A549 (cell line): ENCODE measurements around the gene NHLRC2. TPM values are rescaled to one million over a fixed set of nuclear protein-coding genes. Genes with fewer than 3 reads are reported as not detected.

ENCODE experiments used
- ATAC-seq, 2 experiments: fragments of 200-7000 bp in 1 of 2; fragments of >200 bp in 1 of 2; cut with Nextera tagmentation in 1 of 2; cut with Tn5 transposase in 1 of 2; 3 replicates each; pipeline versions ENCODE4 v1.8.0 to v1.9.1; 2018 to 2020; ENCODE audit warnings: mild to moderate bottlenecking in 1 of 2, moderate library complexity in 1 of 2
- CTCF ChIA-PET: fragments of 300-600 bp; sonication (Branson Sonifier 250); formaldehyde crosslinking; extraction: SDS; loops from one replicate; lab custom pipeline; 2021; ENCODE audit warnings: antibody characterized with exemption, inconsistent platforms; lab: Yijun Ruan, JAX
- POLR2A ChIA-PET: fragments of 350-600 bp; formaldehyde crosslinking; extraction: SDS; loops from one replicate; lab custom pipeline; 2021; ENCODE audit warnings: antibody characterized with exemption, inconsistent platforms; lab: Yijun Ruan, JAX
- DNase-seq, 2 experiments: peaks; one replicate each; pipeline versions ENCODE4 v3.0.0 to v3.0.0-alpha.2; 2011 to 2016; ENCODE audit warnings: low read depth in 1 of 2, low spot score in 1 of 2
- FAIRE-seq: peaks from 2 replicates; lab custom pipeline; 2011; peaks lifted over from hg19 to GRCh38; lab: Jason Lieb, UNC
- H3K27ac ChIP-seq, 2 experiments: fragments of >200 bp; sonication (Bioruptor Twin); formaldehyde crosslinking; 3 replicates each; pipeline ENCODE4 v1.5.1; 2016 to 2017
- H3K4me1 ChIP-seq: fragments of >200 bp; sonication (Bioruptor Twin); formaldehyde crosslinking; 3 replicates; pipeline ENCODE4 v1.6.1; 2016
- H3K4me2 ChIP-seq: fragments of >200 bp; sonication (Bioruptor Twin); formaldehyde crosslinking; 3 replicates; pipeline ENCODE4 v1.6.1; 2016
- H3K4me3 ChIP-seq: fragments of >200 bp; sonication (Bioruptor Twin); formaldehyde crosslinking; 3 replicates; pipeline ENCODE4 v1.5.1; 2016
- H3K9me3 ChIP-seq: fragments of >200 bp; sonication (Bioruptor Twin); formaldehyde crosslinking; 3 replicates; pipeline ENCODE4 v1.6.1; 2016
- ATOH8 ChIP-seq: fragments of 250-450 bp; sonication (Bioruptor Pico); IDR thresholded peaks from 2 replicates; pipeline ENCODE4 v1.5.0; 2020; ENCODE audit warnings: low read depth, mild to moderate bottlenecking, moderate library complexity
- CBX8 ChIP-seq: fragments of 200-600 bp; sonication (generic); IDR thresholded peaks from 2 replicates; pipeline ENCODE4 v1.6.1; 2016
- CHD4 ChIP-seq: fragments of 200-600 bp; sonication (generic); IDR thresholded peaks from 2 replicates; pipeline ENCODE4 v1.6.1; 2016; ENCODE audit warnings: antibody characterized with exemption, mild to moderate bottlenecking, borderline replicate concordance
- E2F6 ChIP-seq: IDR thresholded peaks from 2 replicates; pipeline ENCODE4 v1.6.1; 2012; ENCODE audit warnings: low read depth, borderline replicate concordance
- EP300 ChIP-seq, 2 experiments: fragments of >200 bp; sonication (Bioruptor Twin); formaldehyde crosslinking; IDR thresholded peaks; 2 replicates in 1 of 2; 3 replicates in 1 of 2; pipeline ENCODE4 v1.6.1; 2016 to 2017
- GATA3 ChIP-seq: IDR thresholded peaks from 2 replicates; pipeline ENCODE4 v1.6.1; 2012; ENCODE audit warnings: borderline replicate concordance
- HDAC2 ChIP-seq: fragments of 200-600 bp; sonication (generic); IDR thresholded peaks from 2 replicates; pipeline ENCODE4 v1.6.1; 2016
- HEYL ChIP-seq: fragments of 250-450 bp; sonication (Bioruptor Pico); IDR thresholded peaks from 2 replicates; pipeline ENCODE4 v1.8.0; 2021; ENCODE audit warnings: mild to moderate bottlenecking, moderate library complexity
- KDM1A ChIP-seq: fragments of 200-600 bp; sonication (generic); IDR thresholded peaks from 2 replicates; pipeline ENCODE4 v1.6.1; 2016; ENCODE audit warnings: low read depth, mild to moderate bottlenecking
- KDM5A ChIP-seq: fragments of 200-600 bp; sonication (generic); IDR thresholded peaks from 2 replicates; pipeline ENCODE4 v1.6.1; 2016; ENCODE audit warnings: antibody characterized with exemption, mild to moderate bottlenecking
- MAFK ChIP-seq: fragments of 450-650 bp; IDR thresholded peaks from 2 replicates; pipeline ENCODE4 v1.6.1; 2014; ENCODE audit not compliant: partially characterized antibody
- MAZ ChIP-seq: fragments of 150-350 bp; IDR thresholded peaks from 2 replicates; pipeline ENCODE4 v1.6.1; 2014; ENCODE audit warnings: antibody characterized with exemption, low read depth, low read length, borderline replicate concordance
- NPAS2 ChIP-seq: fragments of 250-450 bp; sonication (Bioruptor Pico); IDR thresholded peaks from 2 replicates; pipeline ENCODE4 v1.8.0; 2022; ENCODE audit warnings: mild to moderate bottlenecking, moderate library complexity, borderline replicate concordance
- POLR2A ChIP-seq: IDR thresholded peaks from 2 replicates; pipeline ENCODE4 v1.6.1; 2012; ENCODE audit warnings: mild to moderate bottlenecking, low read length
- RAD21 ChIP-seq, 2 experiments: fragments of >200 bp in 1 of 2; sonication (Bioruptor Twin) in 1 of 2; formaldehyde crosslinking in 1 of 2; IDR thresholded peaks in 1 of 2; conservative IDR thresholded peaks in 1 of 2; 2 replicates in 1 of 2; 3 replicates in 1 of 2; pipeline ENCODE4 v1.6.1; 2012 to 2018; ENCODE audit warnings: inconsistent platforms in 1 of 2
- RFX5 ChIP-seq: fragments of 450-650 bp; IDR thresholded peaks from 2 replicates; pipeline ENCODE4 v1.7.1; 2014; ENCODE audit warnings: antibody characterized with exemption, mild to moderate bottlenecking, moderate library complexity
- TFCP2L1 ChIP-seq: fragments of 250-450 bp; sonication (Bioruptor Pico); IDR thresholded peaks from 2 replicates; pipeline ENCODE4 v1.5.0; 2021; ENCODE audit warnings: mild to moderate bottlenecking
- TP53 ChIP-seq: fragments of 250-450 bp; sonication (Bioruptor Pico); IDR thresholded peaks from 2 replicates; pipeline ENCODE4 v1.5.0; 2021; ENCODE audit warnings: mild to moderate bottlenecking, moderate library complexity
- WGBS: methylation state at CpG from one replicate; pipeline ENCODE4 v1.1.6; 2017; ENCODE audit errors: missing lambda C conversion rate; 5-methylcytosine and 5-hydroxymethylcytosine counted together
- polyA plus RNA-seq, 4 experiments: library from polyadenylated mRNA; depleted of rRNA in 3 of 4; stranded (reverse); fragments of >200 nt; fragmentation: RNase III in 1 of 4; extraction: RNeasy Plus Mini Kit Qiagen cat#74134 plus additional on column Dnase treatment in 1 of 4; gene quantifications; 2 replicates in 3 of 4; 3 replicates in 1 of 4; pipeline ENCODE4 v1.2.3, GENCODE V29; 2011 to 2017
- TF ChIP-seq, protein P1 (sequence below): IDR thresholded peaks from 2 replicates; pipeline ENCODE4 v1.6.1; 2012
- TF ChIP-seq, protein P2 (sequence below): fragments of >200 bp; sonication (Bioruptor Twin); formaldehyde crosslinking; IDR thresholded peaks from 3 replicates; pipeline ENCODE4 v1.5.1; 2016

Gene NHLRC2
- polyA plus RNA-seq, 2 of the 4 experiments (the other 2 are of a cell fraction): 4.9 to 17.3 TPM

DNA sequence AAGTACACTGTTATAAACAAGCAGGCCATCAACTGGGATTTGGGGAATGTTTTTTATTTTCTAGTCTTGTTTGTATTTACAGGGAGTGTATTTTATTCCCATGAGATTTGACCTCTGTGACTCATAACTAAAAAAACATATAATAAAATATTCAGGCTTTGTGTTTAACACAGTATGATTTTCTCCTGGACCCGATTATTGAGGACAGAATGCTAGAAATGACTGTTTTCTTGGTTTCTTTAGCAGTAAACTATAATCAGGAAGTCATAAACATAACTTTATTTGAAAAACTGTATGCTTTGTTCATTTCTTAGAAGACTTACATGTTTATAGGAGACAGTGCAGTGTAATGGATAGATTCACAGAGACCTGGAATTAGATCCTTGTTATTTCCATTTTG lies 2.1 kb downstream of the NHLRC2 start (continued):
- TF ChIP-seq RAD21 (conservative IDR thresholded peaks at IDR 0.05 in 1 of 2, IDR thresholded peaks at IDR 0.05 in 1 of 2): no peak
- TF ChIP-seq GATA3: no peak
- no peak for TF ChIP-seq NPAS2 (CRISPR knock-in tag)
- no peak for TF ChIP-seq TP53 (CRISPR knock-in tag)
- TF ChIP-seq CBX8: no peak
- TF ChIP-seq POLR2A: no peak
- no peak for TF ChIP-seq HDAC2
- TF ChIP-seq TFCP2L1 (CRISPR knock-in tag): no peak
- TF ChIP-seq, all 56 proteins: peak for 0

DNA sequence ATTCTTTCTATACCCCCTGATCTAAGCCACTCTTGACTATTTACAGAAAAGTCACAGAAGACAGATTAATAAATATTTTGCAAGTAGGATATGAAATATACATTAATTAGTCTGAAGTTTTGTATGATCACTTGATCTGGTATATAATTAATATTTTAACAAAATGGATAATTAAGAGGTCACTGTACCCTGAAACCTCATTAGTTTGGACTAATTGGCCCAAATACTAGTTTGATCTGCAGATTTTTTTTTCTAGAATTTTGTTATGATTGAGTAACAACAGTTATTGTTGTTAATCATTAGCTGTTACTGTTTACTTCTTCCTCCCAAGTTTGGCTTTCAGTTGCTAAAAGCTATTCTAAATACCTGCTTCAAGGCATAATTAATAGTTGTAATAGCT lies 2.7 kb downstream of the NHLRC2 start:
- DNase-seq: no peak
- Histone ChIP-seq H3K4me3 (peak overlapping the region; percentile 68; the same call in 2 of the 3 replicates), H3K4me2 (peak overlapping the region; percentile 96), H3K4me1 (peaks cover 38% of the 10 kb centered on the region), H3K27ac (no peak overlapping the region), H3K9me3 (no peaks in the 10 kb centered on the region)
- POLR2A ChIA-PET: no interaction called here
- CTCF ChIA-PET: interaction anchor here (1.2 kb wide), 1 partner anchor 11 kb away, joined by 4 read pairs; no protein-coding TSS in a partner anchor
- TF ChIP-seq KDM5A: no peak
- TF ChIP-seq KDM1A: no peak
- TF ChIP-seq TFCP2L1 (CRISPR knock-in tag): no peak
- TF ChIP-seq, protein P1, sequence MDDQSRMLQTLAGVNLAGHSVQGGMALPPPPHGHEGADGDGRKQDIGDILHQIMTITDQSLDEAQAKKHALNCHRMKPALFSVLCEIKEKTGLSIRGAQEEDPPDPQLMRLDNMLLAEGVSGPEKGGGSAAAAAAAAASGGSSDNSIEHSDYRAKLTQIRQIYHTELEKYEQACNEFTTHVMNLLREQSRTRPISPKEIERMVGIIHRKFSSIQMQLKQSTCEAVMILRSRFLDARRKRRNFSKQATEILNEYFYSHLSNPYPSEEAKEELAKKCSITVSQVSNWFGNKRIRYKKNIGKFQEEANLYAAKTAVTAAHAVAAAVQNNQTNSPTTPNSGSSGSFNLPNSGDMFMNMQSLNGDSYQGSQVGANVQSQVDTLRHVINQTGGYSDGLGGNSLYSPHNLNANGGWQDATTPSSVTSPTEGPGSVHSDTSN: no peak
- no peak for TF ChIP-seq RFX5
- no peak for FAIRE-seq
- no peak for ATAC-seq

DNA sequence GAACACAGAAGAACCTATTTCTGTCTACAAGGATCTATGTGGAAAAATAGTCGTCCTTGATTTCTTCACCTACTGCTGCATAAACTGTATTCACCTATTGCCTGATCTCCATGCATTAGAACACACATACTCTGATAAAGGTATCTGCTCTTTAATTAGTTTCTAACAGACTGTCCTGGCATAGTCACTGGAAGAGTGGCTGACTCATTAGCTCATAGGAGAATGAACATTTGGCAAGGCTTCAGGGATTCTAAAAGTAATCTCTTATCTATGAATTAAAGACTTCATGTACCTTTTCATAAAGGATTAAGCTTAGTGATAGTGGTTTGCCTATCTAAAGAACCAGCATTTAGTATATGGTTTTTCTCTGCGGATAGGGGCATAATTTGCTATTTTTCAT lies 4.1 kb downstream of the NHLRC2 start:
- CTCF ChIA-PET: interaction anchor here (1.2 to 1.7 kb wide), 3 partner anchors 9 to 59 kb away, joined by 3 to 4 read pairs (median 4); no protein-coding TSS in a partner anchor
- POLR2A ChIA-PET: no interaction called here
- no peak overlapping the region for H3K27ac ChIP-seq
- ATAC-seq (no peak), DNase-seq (no peak)
- H3K4me3 ChIP-seq: no peak overlapping the region
- 85% methylated on average over 2 of the region's 2 CpGs for WGBS
- no peaks in the 10 kb centered on the region for H3K9me3 ChIP-seq
- TF ChIP-seq ATOH8 (CRISPR knock-in tag): no peak
- no peak for TF ChIP-seq E2F6
- TF ChIP-seq MAFK: no peak
- TF ChIP-seq CBX8: no peak
- TF ChIP-seq EP300 (IDR thresholded peaks at IDR 0.05): no peak
- TF ChIP-seq, all 56 proteins: peak for 0
- Histone ChIP-seq H3K4me2 (no peak overlapping the region; the same call in 2 of the 3 replicates), H3K4me1 (peaks cover 24% of the 10 kb centered on the region)
- no peak for FAIRE-seq

- Histone ChIP-seq H3K4me3 (no peak overlapping the region), H3K4me2 (no peak overlapping the region), H3K9me3 (no peaks in the 10 kb centered on the region), H3K27ac (no peak overlapping the region), H3K4me1 (peaks cover 24% of the 10 kb centered on the region)
- POLR2A ChIA-PET: no interaction called here
- TF ChIP-seq TP53 (CRISPR knock-in tag): no peak
- no peak for TF ChIP-seq HEYL
- TF ChIP-seq MAZ: no peak
- no peak for TF ChIP-seq HDAC2
- no peak for TF ChIP-seq CHD4
- no peak for TF ChIP-seq RFX5
- TF ChIP-seq, protein P2, sequence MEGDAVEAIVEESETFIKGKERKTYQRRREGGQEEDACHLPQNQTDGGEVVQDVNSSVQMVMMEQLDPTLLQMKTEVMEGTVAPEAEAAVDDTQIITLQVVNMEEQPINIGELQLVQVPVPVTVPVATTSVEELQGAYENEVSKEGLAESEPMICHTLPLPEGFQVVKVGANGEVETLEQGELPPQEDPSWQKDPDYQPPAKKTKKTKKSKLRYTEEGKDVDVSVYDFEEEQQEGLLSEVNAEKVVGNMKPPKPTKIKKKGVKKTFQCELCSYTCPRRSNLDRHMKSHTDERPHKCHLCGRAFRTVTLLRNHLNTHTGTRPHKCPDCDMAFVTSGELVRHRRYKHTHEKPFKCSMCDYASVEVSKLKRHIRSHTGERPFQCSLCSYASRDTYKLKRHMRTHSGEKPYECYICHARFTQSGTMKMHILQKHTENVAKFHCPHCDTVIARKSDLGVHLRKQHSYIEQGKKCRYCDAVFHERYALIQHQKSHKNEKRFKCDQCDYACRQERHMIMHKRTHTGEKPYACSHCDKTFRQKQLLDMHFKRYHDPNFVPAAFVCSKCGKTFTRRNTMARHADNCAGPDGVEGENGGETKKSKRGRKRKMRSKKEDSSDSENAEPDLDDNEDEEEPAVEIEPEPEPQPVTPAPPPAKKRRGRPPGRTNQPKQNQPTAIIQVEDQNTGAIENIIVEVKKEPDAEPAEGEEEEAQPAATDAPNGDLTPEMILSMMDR: no peak
- no peak for DNase-seq
- no peak for FAIRE-seq
- 94% methylated on average over 2 of the region's 2 CpGs for WGBS
- ATAC-seq: no peak
- CTCF ChIA-PET: interaction anchor here (1.7 kb wide), 2 partner anchors 16 to 60 kb away, joined by 3 to 4 read pairs; no protein-coding TSS in a partner anchor
These were observed 4.8 kb downstream of the NHLRC2 start for GRCh38 chr10:113859261-113859660.
